ENCODE data around the gene NRXN2.

The NRXN2 gene

DNA sequence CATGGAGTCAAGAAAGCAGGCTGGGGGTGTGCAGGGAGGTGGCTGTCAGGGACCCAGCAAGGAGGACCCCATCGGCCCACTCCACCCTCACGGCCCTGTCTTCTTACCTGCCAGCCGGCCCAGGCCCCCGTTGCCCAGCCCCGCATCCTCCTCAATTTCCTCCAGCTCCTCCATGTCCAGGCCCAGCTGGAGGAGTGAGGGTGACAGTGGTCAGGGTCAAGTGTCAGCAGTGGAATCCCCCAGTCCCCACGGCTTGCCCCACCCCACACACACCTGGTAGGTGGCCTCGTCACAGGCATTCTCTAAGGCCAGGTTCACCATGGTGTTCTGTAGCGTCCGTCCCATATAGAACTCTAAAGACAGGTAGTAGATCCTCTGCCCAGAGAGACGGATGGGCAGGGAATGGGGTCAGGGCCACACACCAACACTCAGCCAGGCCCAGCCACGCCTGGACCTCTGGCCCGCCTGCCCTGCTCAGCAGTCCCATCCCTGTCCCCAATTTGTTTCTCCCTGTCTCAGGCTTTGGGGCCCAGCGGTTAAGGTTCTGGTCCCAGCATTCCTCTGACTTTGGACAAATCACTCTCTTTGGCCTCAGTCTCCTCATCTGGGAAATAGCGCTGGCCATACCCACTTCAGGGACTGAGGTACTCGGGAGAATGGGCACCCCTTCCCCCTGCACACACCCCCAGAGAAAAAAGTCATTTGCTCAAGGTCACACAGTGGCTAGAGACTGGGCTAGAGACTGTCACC is 35.5 kb upstream of the NRXN2 start:
- no peak overlapping the region for H3K4me3 ChIP-seq (replicated peaks in 1 of 2; ENCODE audit: low read depth in 2 of 2, low read length in 2 of 2)
- DNase-seq (ENCODE audit: low read depth in 2 of 2): no peak
- TF ChIP-seq, protein P1, sequence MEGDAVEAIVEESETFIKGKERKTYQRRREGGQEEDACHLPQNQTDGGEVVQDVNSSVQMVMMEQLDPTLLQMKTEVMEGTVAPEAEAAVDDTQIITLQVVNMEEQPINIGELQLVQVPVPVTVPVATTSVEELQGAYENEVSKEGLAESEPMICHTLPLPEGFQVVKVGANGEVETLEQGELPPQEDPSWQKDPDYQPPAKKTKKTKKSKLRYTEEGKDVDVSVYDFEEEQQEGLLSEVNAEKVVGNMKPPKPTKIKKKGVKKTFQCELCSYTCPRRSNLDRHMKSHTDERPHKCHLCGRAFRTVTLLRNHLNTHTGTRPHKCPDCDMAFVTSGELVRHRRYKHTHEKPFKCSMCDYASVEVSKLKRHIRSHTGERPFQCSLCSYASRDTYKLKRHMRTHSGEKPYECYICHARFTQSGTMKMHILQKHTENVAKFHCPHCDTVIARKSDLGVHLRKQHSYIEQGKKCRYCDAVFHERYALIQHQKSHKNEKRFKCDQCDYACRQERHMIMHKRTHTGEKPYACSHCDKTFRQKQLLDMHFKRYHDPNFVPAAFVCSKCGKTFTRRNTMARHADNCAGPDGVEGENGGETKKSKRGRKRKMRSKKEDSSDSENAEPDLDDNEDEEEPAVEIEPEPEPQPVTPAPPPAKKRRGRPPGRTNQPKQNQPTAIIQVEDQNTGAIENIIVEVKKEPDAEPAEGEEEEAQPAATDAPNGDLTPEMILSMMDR (IDR thresholded peaks at IDR 0.05; ENCODE audit: low read depth, low read length): no peak

DNA sequence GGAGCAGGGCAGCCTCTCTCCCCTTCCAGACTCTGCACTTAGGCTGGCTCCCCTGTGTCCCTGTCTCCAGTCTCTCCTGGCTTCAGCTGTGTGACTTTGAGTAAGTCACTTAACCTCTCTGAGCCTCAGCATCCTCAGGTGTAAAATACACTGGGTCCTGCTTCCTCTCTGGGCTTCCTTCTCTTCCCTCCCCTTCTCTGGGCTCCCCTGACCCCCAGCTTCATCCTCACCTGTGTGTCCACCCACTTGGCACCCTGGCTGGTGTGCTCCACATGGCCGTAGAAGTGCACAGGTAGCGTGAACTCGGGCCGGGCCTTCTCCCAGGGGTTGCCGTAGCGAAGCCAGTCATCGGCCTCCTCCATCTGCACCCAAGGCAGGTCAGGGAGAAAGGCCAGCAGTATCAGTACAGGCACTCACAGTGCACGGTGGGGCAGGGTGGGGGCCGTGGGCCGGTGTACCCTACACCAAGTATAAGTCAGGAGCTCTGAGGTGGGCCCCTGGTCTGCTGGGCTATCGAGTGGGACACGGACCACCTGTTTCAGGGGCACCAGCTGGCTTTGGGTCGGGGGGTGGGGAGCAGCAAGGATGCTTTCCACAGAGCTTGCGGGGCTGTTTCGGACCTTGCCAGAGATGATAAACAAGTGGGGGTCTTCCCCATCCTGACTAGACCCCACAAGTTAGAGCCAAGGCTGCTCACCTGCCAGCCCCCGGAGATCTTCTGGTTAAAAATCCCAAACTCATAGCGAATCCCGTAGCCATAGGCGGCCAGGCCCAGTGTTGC is 34.7 kb upstream of the NRXN2 start:
- TF ChIP-seq, protein P1 (IDR thresholded peaks at IDR 0.05; ENCODE audit: low read depth, low read length): no peak
- DNase-seq (ENCODE audit: low read depth in 2 of 2): no peak
- H3K4me3 ChIP-seq (replicated peaks in 1 of 2; ENCODE audit: low read depth in 2 of 2, low read length in 2 of 2): no peak overlapping the region

DNA sequence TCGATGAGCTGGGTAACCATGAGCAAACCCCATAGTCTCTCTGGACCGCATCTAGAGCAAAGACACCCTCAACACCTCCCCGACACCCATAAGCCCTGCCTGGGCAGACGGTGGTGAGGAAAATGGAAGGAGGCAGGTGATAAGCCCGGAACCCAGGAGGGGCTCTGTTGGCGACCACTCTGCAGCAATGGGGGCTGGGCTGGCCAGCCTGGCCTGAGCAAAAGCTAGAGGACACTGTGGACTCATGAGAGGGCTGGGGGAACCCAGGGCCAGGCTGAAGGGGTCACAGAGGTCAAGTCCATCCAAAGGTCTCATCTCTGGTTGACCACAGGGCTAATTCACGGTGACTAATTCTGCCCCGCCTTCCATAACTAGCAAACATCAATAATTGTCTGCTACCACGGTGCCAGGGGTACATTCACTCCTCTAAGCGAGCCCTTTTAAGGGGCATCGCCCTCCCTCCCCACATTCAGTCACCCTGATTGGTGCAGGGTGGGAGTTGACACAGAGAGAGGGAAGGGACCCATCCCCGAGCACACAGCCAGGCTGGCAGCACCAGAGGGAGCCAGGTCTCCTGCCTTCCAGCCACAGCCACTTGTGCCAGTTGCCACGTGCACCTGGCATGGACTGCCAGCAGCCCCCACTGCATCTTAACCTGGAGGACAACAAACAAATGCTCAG is 32.8 kb upstream of the NRXN2 start:
- no peak overlapping the region for H3K4me3 ChIP-seq (replicated peaks in 1 of 2; ENCODE audit: low read depth in 2 of 2, low read length in 2 of 2)
- TF ChIP-seq, protein P1 (IDR thresholded peaks at IDR 0.05; ENCODE audit: low read depth, low read length): no peak
- DNase-seq (ENCODE audit: low read depth in 2 of 2): no peak

DNA sequence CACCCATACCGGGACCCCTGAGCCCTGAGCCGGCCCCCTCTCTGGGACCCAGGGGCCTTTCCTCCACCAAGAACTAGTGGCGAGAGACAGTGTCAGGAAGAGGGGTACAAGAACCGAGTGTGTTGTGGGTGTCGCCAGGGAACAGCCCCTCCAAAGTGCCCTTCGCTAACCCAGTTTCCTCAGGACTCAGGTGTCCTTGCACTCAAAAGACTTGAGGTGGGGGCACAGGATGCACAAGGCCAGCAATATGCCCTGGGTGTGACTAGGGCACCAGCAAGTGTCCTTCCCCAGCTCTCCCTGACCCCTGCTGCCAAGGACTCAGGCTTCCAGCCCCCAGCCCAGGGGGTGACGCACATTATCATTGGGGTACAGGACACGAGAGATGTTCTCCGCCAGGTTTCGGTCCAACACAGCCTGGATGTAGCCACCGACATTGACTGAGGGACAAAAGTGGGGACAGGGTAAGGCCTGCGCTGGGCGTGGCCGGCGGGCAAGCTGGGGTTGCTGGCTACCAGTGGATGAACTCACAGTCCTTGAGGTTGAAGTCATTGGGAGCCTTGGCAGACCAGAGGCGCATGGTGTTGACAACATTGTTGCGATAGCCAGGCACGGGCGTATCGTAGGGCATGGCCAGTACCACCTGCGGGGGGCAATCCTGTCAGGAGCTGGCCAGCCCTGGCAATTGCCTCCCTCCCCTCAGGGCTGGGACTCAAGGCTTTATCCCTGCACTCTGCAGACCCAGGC is 32.1 kb upstream of the NRXN2 start:
- TF ChIP-seq, protein P1 (IDR thresholded peaks at IDR 0.05; ENCODE audit: low read depth, low read length): no peak

DNA sequence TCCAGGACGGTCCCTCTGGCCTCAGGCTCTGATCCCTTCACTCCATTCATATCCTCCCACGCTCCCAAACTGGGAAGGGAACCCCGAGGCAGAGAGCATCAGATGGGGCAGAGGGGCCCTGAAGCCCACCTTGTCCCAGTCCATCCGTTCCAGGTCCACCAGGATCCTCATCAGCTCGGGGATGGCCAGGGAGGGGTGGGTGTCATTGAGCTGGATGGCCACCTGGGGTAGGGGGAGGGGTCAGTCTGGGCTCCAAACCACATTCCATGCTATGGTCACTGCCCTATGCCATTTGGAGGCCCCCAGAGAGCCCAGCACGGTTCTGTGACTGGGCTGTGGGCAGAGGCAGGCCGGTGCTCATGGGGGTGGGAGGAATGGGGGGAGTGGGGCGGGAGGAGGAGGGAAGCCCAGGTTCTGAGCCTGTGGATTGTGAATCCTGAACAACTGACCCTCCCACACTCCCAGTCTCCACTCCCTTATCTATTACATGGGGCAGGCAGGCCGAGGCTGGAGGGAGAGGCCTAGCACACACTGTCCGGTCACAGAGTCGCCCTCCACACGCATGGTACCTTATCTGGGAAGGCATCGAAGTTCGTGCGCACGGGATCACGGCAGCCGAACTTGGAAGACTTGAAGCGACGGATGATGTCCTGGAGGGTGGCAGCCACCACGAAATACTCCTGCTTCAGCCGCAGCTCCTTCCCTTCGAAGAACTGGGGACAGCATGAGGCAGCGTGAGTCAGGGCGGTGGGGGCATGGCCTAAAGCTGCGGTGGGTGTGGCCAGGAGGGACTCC is 31.3 kb upstream of the NRXN2 start:
- DNase-seq (ENCODE audit: low read depth in 2 of 2): no peak
- TF ChIP-seq, protein P1 (IDR thresholded peaks at IDR 0.05; ENCODE audit: low read depth, low read length): no peak
- no peak overlapping the region for H3K4me3 ChIP-seq (replicated peaks in 1 of 2; ENCODE audit: low read depth in 2 of 2, low read length in 2 of 2)

More for the DNA sequence above, 32.1 kb upstream of the NRXN2 start:
- DNase-seq (ENCODE audit: low read depth in 2 of 2): no peak
- no peak overlapping the region for H3K4me3 ChIP-seq (replicated peaks in 1 of 2; ENCODE audit: low read depth in 2 of 2, low read length in 2 of 2)

Data from cardiac fibroblast (primary cell).